Sciatic nerve (tissue), 2 donors: ENCODE results near the gene ATG9B. TPM values are rescaled to one million over a fixed set of nuclear protein-coding genes. Genes with fewer than 3 reads are reported as not detected.
A peak's percentile ranks its signal among the peaks of the same experiment; 100 is the strongest.

ENCODE experiments used
- ATAC-seq: fragments of 200-7000 bp; cut with Tn5 transposase; one replicate; pipeline ENCODE4 v1.9.1; 2020; ENCODE audit warnings: mild to moderate bottlenecking, moderate library complexity
- DNase-seq: peaks from one replicate; pipeline ENCODE4 v3.0.0-alpha.2; 2020; ENCODE audit warnings: low spot score
- intact Hi-C: fragments of 100-400 bp; cut with DNase I; formaldehyde crosslinking; loops from one replicate; pipeline ENCODE4 v1.14.2; 2022
- total RNA-seq: library from RNA; stranded (reverse); fragmentation: NEBNext Ultra II Directional; extraction: Animal tissue kit (Norgen Biotek cat#: 25700); gene quantifications from one replicate; pipeline ENCODE4 v1.2.1, GENCODE V29; 2021
- donor health status: DM: no; HTN: no; CAD: no.
- donor health status: DM: no; HTN: no; CAD: no.

The ATG9B gene
- total RNA-seq, 1 donor from 2014 or later: 0.67 TPM

GRCh38 chr7:151060113-151060415 lies 35.8 kb upstream of the ATG9B start:
- intact Hi-C loops: no loop called here
- ATAC-seq (no peak), DNase-seq (no peak)

- DNase-seq (peak; percentile 90), ATAC-seq (peak; percentile 62)
- intact Hi-C loops: no loop called here
Measured at GRCh38 chr7:151059367-151060112, 35.2 kb upstream of the ATG9B start, which contains the start of gene SLC4A2. Gene SLC4A2 (plus strand): TSS chr7:151059589. CDS start chr7:151061988, 2,399 bp downstream.

GRCh38 chr7:151058781-151059366 lies 34.6 kb upstream of the ATG9B start:
- intact Hi-C loops: no loop called here
- ATAC-seq: peak; percentile 2
- no peak for DNase-seq

- ATAC-seq: peak; percentile 93
- peak; percentile 98 for DNase-seq
- intact Hi-C loops: no loop called here
Measured at GRCh38 chr7:151057989-151058780, 33.9 kb upstream of the ATG9B start.

GRCh38 chr7:151057506-151057988 lies 33.3 kb upstream of the ATG9B start, which contains the start of gene CDK5:
Gene CDK5 (minus strand): TSS chr7:151057897. CDS start chr7:151057848, 49 bp downstream.
- DNase-seq: no peak
- intact Hi-C loops: no loop called here
- peak; percentile 2 for ATAC-seq

GRCh38 chr7:151056666-151057505 lies 32.6 kb upstream of the ATG9B start:
- DNase-seq (no peak), ATAC-seq (no peak)
- intact Hi-C loops: no loop called here

GRCh38 chr7:151056283-151056665 lies 32.0 kb upstream of the ATG9B start:
- intact Hi-C loops: no loop called here
- DNase-seq (no peak), ATAC-seq (no peak)

- ATAC-seq (no peak), DNase-seq (no peak)
- intact Hi-C loops: no loop called here
Measured at GRCh38 chr7:151053751-151054150, 29.5 kb upstream of the ATG9B start.

- DNase-seq: no peak
- ATAC-seq: no peak
- intact Hi-C loops: no loop called here
Measured at GRCh38 chr7:151053096-151053495, 28.8 kb upstream of the ATG9B start.

GRCh38 chr7:151051108-151051507 lies 26.8 kb upstream of the ATG9B start:
- DNase-seq (peak; percentile 78), ATAC-seq (peak; percentile 56)
- intact Hi-C loops: no loop called here

- intact Hi-C loops: loop anchor here (10.0 kb wide), 1 partner anchor 66 kb away; no protein-coding TSS in a partner anchor
- DNase-seq (no peak), ATAC-seq (no peak)
Measured at GRCh38 chr7:151048911-151049463, 24.7 kb upstream of the ATG9B start.

GRCh38 chr7:151047976-151048815 lies 23.9 kb upstream of the ATG9B start, which contains the start of gene ASIC3:
Gene ASIC3 (plus strand): TSS chr7:151048531. CDS start chr7:151048886, 355 bp downstream.
- ATAC-seq: no peak
- DNase-seq: no peak
- intact Hi-C loops: loop anchor here (10.0 kb wide), 1 partner anchor 67 kb away; no protein-coding TSS in a partner anchor

GRCh38 chr7:151046603-151047573 lies 22.6 kb upstream of the ATG9B start:
- intact Hi-C loops: loop anchor here (10.0 kb wide), 1 partner anchor 68 kb away; no protein-coding TSS in a partner anchor

GRCh38 chr7:151045967-151046366 lies 21.7 kb upstream of the ATG9B start:
- ATAC-seq: peak; percentile 8
- no peak for DNase-seq
- intact Hi-C loops: loop anchor here (10.0 kb wide), 1 partner anchor 69 kb away; no protein-coding TSS in a partner anchor

More at GRCh38 chr7:151046603-151047573, 22.6 kb upstream of the ATG9B start:
- ATAC-seq (peak; percentile 14), DNase-seq (no peak)

GRCh38 chr7:151045262-151045661 lies 21.0 kb upstream of the ATG9B start:
- intact Hi-C loops: loop anchor here (10.0 kb wide), 1 partner anchor 70 kb away; no protein-coding TSS in a partner anchor
- no peak for DNase-seq
- ATAC-seq: no peak

- DNase-seq (no peak), ATAC-seq (no peak)
- intact Hi-C loops: loop anchor here (10.0 kb wide), 1 partner anchor 71 kb away; no protein-coding TSS in a partner anchor
Measured at GRCh38 chr7:151043959-151044358, 19.7 kb upstream of the ATG9B start.
